HG03432 (cell line): ENCODE results near the gene KIR2DL3.
"Not testable (repeated sequence)": the region's sequence is repeated elsewhere in the genome, so short reads cannot be mapped to it uniquely, and the experiment has no call there.

Source experiments
- ATAC-seq: cut with Tn5 transposase; IDR thresholded peaks from one replicate; pipeline ENCODE4 v1.9.1; 2021; ENCODE audit warnings: mild to moderate bottlenecking, moderate library complexity; ENCODE audit not compliant: unreplicated experiment

Gene KIR2DL3

GRCh38 chr19:54738306-54738705, at the start of gene KIR2DL3:
KIR2DL3 (plus strand) TSS chr19:54738513; CDS start chr19:54738546, 33 bp downstream.
- not testable (repeated sequence) for ATAC-seq

DNA sequence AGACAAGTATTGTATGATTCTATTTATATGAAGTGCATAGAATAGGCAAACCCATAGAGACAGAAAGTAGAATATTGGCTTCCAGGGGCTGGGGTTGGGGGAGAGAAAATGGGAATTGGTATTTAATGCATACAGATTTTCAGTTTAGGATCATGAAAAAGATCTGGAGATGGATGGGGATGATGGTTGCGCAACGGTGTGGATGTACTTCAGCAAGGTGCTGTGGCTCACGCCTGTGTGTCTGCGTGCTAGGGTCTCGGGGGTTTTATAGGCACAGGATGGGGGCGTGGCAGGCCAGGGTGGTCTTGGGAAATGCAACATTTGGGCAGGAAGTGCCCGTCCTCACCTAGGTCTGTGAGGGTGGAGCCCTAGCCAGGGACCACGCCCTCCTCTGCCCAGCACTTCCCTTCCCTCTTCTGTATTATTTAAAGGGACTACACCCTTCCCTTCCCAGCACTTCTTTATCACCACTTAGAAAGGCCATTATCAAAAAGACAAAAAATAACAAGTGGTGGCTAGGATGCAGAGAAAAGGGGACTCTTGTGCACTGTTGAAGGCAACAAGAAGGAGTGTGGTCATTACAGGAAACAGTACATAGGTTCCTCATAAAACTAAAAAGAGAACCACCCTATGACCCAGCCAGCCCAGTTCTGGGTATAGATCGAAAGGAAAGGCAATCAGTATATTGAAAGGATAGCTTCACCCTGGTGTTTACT, 46.6 kb upstream of the KIR2DL3 start:
- ATAC-seq, result no peak

- ATAC-seq, result no peak
Measured at GRCh38 chr19:54692298-54692615, 46.1 kb upstream of the KIR2DL3 start.

DNA sequence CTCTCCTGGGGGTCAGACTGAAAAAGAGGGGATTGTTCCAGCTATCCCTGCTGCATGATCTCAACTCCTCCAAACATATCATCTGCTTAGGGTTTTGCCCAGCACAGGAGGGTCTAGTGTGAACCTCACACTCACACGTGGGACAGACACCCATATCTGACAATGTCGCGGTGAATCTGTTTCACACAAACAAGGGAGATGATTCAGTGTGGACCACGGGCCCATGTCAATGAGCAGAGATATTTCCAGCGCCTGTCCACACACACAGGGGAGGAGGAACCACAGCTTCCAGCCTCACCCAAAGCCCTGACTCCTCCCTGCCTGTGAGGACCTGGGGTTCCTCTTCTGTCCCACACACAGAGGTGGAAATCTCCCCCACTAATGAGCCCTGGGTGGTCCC, 43.7 kb upstream of the KIR2DL3 start:
- no peak for ATAC-seq

GRCh38 chr19:54696117-54696548, 42.2 kb upstream of the KIR2DL3 start:
- no peak for ATAC-seq

DNA sequence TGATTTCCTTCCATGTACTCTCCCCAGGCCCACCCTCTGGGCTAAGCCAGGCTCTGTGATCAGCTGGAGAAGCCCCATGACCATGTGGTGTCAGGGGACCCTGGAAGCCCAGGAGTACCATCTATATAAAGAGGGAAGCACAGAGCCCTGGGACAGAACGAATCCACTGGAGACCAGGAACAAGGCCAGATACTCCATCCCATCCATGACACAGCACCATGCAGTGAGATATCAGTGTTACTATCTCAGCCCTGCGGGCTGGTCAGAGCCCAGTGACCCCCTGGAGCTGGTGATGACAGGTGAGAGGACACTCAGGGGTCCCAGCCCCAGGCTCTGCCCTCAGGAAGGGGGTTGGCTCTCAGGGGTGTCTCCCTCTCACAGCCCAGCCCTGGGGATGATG, 41.5 kb upstream of the KIR2DL3 start:
- no peak for ATAC-seq

GRCh38 chr19:54697716-54698115, 40.6 kb upstream of the KIR2DL3 start:
- not testable (repeated sequence) for ATAC-seq

DNA sequence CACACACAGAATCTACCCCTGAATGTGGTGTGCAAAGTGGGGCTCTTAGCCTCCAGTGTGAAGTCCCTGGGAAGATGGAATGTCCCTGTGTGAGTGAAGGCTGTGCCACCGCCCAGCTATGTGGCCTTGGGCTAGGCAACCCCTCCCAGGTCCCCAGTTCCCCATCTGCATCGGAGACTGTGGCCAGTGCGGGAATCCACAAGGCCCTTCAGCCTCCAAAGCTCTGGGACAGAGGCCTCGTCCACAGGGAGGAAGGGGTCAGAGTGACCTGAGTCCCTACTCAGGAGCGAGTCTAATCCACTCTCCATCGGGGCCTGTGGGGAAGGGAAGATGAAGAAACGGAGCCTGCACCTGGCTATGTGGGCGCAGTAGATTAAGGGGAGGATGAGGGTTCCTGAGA, 33.4 kb upstream of the KIR2DL3 start:
- ATAC-seq, result no peak

GRCh38 chr19:54707962-54708361, 30.4 kb upstream of the KIR2DL3 start:
- ATAC-seq, result no peak

GRCh38 chr19:54708781-54709180, 29.5 kb upstream of the KIR2DL3 start:
- no peak for ATAC-seq

GRCh38 chr19:54709212-54709948, 28.9 kb upstream of the KIR2DL3 start:
- no peak for ATAC-seq

- ATAC-seq, result not testable (repeated sequence)
Measured at GRCh38 chr19:54709956-54710355, 28.4 kb upstream of the KIR2DL3 start.

GRCh38 chr19:54724142-54724541, 14.2 kb upstream of the KIR2DL3 start, which contains the start of gene KIR3DL3:
KIR3DL3 (plus strand) TSS chr19:54724442; CDS start chr19:54724497, 55 bp downstream.
- no peak for ATAC-seq

DNA sequence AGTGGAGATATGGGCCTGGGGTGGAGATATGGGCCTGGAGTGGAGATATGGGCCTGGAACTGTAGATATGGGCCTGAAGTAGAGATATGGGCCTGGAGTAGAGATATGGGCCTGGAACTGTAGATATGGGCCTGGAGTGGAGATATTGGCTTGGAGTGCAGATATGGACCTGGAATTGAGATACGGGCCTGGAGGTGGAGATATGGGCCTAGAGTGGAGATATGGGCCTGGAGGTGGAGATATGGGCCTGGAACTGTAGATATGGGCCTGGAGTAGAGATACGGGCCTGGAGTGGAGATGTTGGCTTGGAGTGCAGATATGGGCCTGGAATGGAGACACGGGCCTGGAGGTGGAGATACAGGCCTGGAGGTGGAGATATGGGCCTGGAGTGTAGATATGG, 13.7 kb upstream of the KIR2DL3 start:
- ATAC-seq, result no peak

DNA sequence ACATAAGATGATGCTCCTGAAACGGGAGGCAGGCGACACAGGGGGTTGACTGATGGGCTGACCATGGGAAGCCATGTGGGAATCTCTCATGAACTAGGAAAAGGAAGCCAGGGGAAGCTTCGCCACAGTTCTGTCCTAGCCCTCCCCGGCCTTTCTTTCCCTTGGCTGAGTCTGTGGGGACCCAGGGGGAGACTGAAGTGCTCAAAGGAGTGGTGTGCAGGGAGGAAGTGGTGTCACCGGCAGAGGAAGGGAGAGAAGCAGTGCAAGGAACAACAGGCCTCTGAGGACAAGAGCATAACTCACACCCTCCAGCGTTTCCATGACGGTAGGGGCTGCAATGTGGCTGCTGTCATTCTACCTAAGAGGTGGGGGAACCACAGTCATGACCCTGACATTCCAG, 13.0 kb upstream of the KIR2DL3 start:
- no peak for ATAC-seq

GRCh38 chr19:54727562-54727961, 10.8 kb upstream of the KIR2DL3 start:
- no peak for ATAC-seq

DNA sequence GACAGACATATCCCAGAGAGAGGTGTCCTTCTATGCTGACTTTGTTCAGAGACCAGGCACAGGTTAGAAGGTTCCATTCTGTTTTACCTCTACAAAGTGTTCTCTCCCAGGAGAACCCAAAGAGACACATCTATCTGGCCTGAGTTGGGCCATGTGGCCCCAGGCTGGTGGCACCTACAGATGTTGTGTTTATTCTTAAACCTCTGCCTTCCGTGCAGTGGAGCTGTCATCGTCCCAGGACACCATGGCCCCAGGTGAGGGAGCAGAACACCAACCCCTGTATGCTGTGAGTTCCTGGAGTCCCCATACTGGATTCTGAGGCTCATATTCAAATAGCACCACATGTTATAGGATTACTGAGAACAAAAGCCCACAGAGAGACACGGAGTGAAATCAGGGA, 10.1 kb upstream of the KIR2DL3 start:
- no peak for ATAC-seq

- ATAC-seq, result no peak
Measured at GRCh38 chr19:54729416-54730188, 8.7 kb upstream of the KIR2DL3 start.

- no peak for ATAC-seq
Measured at GRCh38 chr19:54731191-54731590, 7.1 kb upstream of the KIR2DL3 start.

DNA sequence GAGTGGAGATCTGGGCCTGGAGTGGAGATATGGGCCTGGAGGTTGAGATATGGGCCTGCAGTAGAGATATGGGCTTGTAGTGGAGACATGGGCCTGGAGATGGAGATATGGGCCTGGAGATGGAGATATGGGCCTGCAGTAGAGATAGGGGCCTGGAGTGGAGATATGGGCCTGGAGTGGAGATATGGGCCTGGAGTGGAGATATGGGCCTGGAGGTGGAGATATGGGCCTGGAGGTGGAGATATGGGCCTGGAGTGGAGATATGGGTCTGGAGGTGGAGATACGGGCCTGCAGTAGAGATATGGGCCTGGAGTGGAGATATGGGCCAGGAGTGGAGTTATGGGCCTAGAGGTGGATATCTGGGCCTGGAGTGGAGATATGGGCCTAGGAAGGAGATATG, 402 bp downstream of the KIR2DL3 start:
- ATAC-seq, result no peak

GRCh38 chr19:54739587-54740497, 1.5 kb downstream of the KIR2DL3 start:
- no peak for ATAC-seq
